GM12874 (cell line): ENCODE data around the gene TRIM8.

Experiments used
- TF ChIP-seq, protein P1 (sequence below): IDR thresholded peaks from 2 replicates; pipeline ENCODE4 v1.5.1; 2011; ENCODE audit warnings: low read depth, mild to moderate bottlenecking, control low read depth, low read length, moderate library complexity; ENCODE audit not compliant: insufficient read depth

Gene TRIM8

DNA sequence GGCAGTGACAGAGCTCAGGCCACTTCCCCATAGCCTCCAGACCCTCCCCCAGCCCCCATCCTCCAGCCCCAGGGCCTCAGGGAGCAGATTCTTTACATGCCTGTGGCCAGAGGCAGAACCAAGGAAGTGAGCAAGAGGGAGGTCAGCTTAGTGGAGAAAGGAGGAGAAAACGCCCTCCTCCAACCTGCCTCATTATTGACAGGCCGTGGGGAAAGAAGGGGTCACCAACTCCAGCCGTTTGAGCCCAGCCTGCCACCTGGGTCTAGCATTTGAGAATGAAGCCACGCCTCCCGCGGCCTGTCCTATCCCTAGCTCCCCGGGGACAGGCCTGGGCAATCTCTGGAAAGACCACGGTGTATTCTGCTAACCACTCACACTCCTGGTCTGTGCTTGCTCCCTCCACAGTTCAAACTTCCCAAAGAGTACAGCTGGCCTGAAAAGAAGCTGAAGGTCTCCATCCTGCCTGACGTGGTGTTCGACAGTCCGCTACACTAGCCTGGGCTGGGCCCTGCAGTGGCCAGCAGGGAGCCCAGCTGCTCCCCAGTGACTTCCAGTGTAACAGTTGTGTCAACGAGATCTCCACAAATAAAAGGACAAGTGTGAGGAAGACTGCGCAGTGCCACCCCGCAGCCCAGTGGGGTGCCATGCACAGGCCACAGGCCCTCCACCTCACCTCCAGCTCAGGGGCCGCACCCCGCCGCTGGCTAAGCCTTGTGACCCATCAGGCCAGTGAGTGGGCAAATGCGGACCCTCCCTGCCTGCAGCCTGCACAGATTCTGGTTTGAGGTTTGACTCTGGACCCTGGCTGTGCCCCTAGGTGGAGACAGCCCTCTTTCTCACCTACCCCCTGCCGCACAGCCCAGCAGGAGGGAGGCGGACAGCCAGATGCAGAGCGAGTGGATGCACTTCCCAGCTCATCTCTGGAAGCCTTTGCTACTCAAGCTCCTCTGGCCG is 14.3 kb upstream of the TRIM8 start:
- TF ChIP-seq, protein P1, sequence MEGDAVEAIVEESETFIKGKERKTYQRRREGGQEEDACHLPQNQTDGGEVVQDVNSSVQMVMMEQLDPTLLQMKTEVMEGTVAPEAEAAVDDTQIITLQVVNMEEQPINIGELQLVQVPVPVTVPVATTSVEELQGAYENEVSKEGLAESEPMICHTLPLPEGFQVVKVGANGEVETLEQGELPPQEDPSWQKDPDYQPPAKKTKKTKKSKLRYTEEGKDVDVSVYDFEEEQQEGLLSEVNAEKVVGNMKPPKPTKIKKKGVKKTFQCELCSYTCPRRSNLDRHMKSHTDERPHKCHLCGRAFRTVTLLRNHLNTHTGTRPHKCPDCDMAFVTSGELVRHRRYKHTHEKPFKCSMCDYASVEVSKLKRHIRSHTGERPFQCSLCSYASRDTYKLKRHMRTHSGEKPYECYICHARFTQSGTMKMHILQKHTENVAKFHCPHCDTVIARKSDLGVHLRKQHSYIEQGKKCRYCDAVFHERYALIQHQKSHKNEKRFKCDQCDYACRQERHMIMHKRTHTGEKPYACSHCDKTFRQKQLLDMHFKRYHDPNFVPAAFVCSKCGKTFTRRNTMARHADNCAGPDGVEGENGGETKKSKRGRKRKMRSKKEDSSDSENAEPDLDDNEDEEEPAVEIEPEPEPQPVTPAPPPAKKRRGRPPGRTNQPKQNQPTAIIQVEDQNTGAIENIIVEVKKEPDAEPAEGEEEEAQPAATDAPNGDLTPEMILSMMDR, result no peak

DNA sequence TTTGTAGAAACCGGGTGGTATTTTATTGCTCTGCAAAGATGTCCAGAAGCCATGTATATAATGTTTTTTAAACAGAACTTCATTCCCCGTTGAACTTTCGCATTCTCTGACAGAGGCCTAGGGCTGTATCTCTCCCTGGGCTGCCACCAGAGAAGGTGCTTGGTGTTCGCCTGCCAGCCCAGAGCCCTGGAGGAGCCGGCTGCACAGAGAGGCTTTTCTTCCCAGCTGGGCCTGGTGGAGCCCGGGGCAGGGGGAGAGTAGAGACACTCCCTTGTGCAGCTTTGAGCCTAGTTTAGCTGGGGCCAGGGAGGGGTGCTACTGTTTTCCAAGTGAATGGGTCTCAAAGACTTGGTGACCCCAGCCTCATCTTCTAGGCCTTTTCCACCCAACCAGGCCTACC is 13.6 kb upstream of the TRIM8 start:
- TF ChIP-seq, protein P1, result no peak

DNA sequence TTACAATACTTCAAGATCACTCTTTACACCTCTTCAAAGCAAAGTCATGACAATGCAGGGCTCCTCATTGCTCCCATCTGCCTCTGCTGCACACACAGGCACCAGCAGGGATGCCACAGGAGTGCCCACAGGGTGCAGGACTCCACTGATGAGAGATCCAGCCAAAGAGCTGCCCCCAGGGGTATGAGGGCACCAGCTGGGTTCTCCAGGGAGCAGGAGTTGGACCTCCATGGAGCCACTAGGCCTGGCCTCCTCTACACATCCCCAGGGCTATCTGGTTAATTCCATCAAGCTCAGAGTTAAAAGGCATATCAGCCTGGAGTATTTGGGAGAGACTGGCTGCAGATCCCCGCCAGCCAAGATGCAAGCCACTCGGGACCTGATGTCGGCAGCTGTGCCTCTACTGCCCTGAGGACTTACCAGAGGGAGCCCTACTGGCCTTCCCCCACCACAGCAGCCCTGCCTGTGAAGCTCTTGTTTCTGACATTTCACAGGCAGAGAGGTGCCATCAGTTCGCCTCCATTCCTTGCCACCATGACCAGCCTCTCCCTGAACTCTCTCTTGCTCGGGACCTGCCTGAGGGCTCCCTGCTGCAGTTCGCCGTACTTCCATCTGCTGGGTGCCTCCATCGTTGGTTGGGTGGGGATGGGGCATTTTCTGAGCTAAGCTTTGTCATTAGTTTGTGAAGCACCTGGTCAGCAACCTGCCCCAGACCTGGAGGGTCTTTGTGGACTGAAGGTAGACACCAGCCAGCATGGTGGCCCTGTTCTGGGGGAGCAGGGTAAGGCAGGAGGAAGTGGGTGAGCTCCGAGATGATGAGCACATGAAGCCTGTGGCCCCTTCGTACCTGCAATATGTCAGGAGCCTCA is 12.5 kb upstream of the TRIM8 start:
- TF ChIP-seq, protein P1, result no peak

DNA sequence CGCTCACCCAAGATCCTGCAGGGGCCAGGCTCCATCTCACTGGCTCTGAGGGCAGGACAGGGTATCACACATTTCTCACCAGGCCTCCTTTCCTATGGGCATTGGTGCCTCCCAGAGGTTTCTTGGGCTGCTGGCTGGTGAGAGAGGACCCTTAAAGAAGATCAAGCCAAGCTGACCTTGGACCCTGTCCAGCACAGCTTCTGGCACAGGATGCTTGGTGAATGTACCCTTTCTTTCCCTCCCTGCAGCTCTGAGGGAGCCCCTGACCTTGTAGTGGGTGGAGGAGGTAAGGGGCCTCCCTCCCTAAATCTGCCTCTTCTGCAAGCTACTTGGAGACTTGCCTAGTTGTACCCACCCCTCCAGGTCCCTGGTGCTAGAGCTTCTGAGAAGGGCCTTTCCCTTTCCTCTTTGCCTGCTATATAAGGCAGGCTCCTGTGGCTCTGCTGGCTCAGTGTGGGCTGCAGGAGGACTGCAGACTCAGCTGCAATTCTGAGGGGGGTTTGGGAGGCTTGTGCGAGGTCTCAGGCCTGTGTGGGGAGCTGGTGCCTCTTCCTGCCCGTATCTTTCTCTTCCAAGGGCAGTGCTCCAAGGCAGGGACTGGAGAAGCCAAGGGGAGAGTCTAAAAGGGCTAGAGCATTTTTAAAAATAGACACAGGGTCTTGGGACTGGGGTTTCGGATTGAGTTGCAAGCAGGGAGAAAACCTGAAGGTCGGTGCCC is 11.7 kb upstream of the TRIM8 start:
- TF ChIP-seq, protein P1, result no peak

DNA sequence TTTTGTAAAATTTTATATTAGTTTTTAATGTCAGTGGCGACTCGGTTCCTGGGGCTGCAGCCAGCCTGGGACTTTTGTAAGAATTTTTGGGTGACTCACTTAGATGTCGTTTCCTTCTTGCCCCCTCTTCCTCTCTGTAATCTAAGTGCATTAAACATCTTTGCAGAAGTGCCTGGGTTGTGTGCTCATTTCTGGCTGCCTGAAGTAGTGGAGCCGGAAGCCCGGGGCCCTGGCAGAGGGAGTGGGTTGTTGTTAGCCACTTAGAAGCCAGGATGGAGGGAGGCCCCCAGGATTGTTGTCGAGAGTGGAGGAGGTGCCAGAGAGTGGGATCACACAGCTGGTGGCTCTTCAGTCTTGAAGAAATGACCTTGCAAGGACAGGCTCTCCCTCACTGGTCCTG is 11.0 kb upstream of the TRIM8 start:
- TF ChIP-seq, protein P1, result no peak

DNA sequence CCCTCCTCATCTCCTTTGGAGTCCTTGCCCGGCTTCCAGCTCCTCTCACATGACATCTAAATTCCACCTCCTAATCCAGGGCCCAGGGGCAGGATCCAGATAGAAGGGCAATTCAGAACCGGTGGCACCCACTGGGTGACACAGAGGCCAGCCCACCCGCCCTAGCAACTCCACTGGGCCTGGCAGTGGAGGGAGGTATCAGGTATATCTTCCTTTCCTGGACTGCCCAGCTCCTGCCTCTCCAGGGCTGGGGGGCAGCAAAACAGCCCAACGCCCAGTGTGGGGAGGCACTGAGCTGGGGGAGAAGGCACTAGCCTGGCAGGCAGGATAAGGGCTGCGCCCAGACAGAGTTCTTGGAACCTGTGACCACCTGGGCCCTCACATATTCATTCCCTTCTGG is 10.4 kb upstream of the TRIM8 start:
- TF ChIP-seq, protein P1, result no peak
